H1 (cell line): ENCODE data around the gene C3orf52.

Experiments
- POLR2A ChIP-seq, 2 experiments: IDR thresholded peaks; 1 replicate in 1 of 2; 2 replicates in 1 of 2; pipeline ENCODE4 v1.6.1; 2011; ENCODE audit warnings: low read depth in 2 of 2, low read length in 2 of 2, mild to moderate bottlenecking in 2 of 2; ENCODE audit errors: control extremely low read depth in 1 of 2
- POLR2AphosphoS5 ChIP-seq: IDR thresholded peaks from 2 replicates; pipeline ENCODE4 v1.6.1; 2011; ENCODE audit warnings: low read depth, low read length
- TF ChIP-seq, protein P1 (sequence below), 3 experiments: IDR thresholded peaks; 1 replicate in 2 of 3; 2 replicates in 1 of 3; pipeline versions ENCODE4 v1.5.1 to v1.6.1; 2011; ENCODE audit warnings: low read length in 3 of 3, mild to moderate bottlenecking in 3 of 3, inconsistent platforms in 2 of 3, low read depth in 1 of 3, moderate library complexity in 1 of 3; ENCODE audit not compliant: insufficient read depth in 1 of 3; ENCODE audit errors: control extremely low read depth in 1 of 3

DNA sequence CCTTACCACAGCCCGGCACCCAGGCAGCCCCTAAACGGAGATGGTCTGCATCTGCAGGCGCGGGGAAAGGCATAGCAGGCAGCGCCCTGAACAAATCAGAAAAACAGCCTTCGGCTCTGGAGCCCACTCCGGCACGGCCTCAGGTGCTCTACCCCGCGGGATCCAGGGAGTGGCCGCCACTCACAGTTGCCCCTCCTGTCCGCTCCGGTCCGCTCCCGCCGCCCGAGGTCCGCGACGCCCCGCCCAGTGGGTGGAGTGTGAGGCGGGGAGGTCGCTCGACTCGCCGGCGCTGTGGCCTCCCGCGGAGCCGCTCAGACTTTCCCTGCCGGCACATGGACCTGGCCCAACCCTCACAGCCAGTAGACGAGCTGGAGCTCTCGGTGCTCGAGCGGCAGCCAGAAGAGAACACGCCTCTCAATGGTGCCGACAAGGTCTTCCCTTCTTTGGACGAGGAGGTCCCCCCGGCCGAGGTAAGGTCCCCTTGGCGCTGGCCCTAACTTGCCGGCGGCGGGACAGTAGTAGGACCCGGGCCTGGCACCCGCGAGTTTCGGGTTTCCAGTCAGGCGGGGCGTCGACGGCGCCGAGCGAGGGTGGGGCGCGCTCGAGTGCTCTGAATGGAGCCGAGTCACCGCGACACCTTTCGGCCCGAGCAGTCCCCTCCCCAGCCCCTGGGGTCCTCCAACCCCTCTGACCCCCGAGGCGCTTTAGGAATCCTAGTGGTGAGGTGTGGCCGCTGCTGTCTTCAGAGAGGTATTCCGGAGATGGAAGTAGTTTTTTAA, at the start of gene C3orf52:
- TF ChIP-seq POLR2AphosphoS5 (peak; percentile 85), POLR2A (IDR thresholded peaks at IDR 0.05; ENCODE audit: control extremely low read depth in 1 of 2, low read depth in 2 of 2, low read length in 2 of 2) (peak in 1 of 2 experiments; percentile 74; a peak in 2 of 3 replicates)
- TF ChIP-seq, protein P1, sequence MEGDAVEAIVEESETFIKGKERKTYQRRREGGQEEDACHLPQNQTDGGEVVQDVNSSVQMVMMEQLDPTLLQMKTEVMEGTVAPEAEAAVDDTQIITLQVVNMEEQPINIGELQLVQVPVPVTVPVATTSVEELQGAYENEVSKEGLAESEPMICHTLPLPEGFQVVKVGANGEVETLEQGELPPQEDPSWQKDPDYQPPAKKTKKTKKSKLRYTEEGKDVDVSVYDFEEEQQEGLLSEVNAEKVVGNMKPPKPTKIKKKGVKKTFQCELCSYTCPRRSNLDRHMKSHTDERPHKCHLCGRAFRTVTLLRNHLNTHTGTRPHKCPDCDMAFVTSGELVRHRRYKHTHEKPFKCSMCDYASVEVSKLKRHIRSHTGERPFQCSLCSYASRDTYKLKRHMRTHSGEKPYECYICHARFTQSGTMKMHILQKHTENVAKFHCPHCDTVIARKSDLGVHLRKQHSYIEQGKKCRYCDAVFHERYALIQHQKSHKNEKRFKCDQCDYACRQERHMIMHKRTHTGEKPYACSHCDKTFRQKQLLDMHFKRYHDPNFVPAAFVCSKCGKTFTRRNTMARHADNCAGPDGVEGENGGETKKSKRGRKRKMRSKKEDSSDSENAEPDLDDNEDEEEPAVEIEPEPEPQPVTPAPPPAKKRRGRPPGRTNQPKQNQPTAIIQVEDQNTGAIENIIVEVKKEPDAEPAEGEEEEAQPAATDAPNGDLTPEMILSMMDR (IDR thresholded peaks at IDR 0.05; ENCODE audit: control extremely low read depth in 1 of 3, insufficient read depth in 1 of 3, low read depth in 1 of 3, low read length in 3 of 3) = peak in 2 of 3 experiments; percentile 3 to 17; a peak in 2 of 4 replicates
